Activated CD4-positive, alpha-beta T cell treated with anti-CD3 and anti-CD28 coated beads for 4 hours (primary cell): ENCODE data around the gene AGPAT2.

Source experiments
- DNase-seq, 2 donors: peaks; one replicate each; pipeline ENCODE4 v3.0.0-alpha.2; 2020

The AGPAT2 gene

GRCh38 chr9:136686794-136687711 is at the start of gene AGPAT2:
Gene AGPAT2 (minus strand): TSS chr9:136687457. CDS start chr9:136687357, 100 bp downstream.
- peak; percentile 56 to 67 for DNase-seq

- DNase-seq = no peak
These were observed 48.7 kb upstream of the AGPAT2 start for GRCh38 chr9:136735812-136736480.

- DNase-seq = no peak
These were observed 47.7 kb upstream of the AGPAT2 start for GRCh38 chr9:136734837-136735496.

GRCh38 chr9:136733611-136734010 is 46.4 kb upstream of the AGPAT2 start:
- no peak for DNase-seq

- no peak for DNase-seq
These were observed 45.4 kb upstream of the AGPAT2 start for GRCh38 chr9:136732444-136733178.

- no peak for DNase-seq
These were observed 42.7 kb upstream of the AGPAT2 start for GRCh38 chr9:136729926-136730325.

- DNase-seq = no peak
These were observed 41.9 kb upstream of the AGPAT2 start for GRCh38 chr9:136729144-136729543.

GRCh38 chr9:136728548-136729123 is 41.4 kb upstream of the AGPAT2 start:
- DNase-seq = no peak

GRCh38 chr9:136728080-136728547 is 40.9 kb upstream of the AGPAT2 start:
- peak; percentile 93 to 94 for DNase-seq

GRCh38 chr9:136726631-136727191 is 39.5 kb upstream of the AGPAT2 start:
- DNase-seq = peak in 1 of 2 donors; percentile 32

GRCh38 chr9:136726118-136726517 is 38.9 kb upstream of the AGPAT2 start:
- no peak for DNase-seq

- no peak for DNase-seq
These were observed 38.4 kb upstream of the AGPAT2 start for GRCh38 chr9:136725612-136726011.

GRCh38 chr9:136724772-136725171 is 37.5 kb upstream of the AGPAT2 start:
- no peak for DNase-seq

- no peak for DNase-seq
These were observed 36.7 kb upstream of the AGPAT2 start for GRCh38 chr9:136723989-136724388.

GRCh38 chr9:136723362-136723976 is 36.2 kb upstream of the AGPAT2 start:
- no peak for DNase-seq

- no peak for DNase-seq
These were observed 35.7 kb upstream of the AGPAT2 start for GRCh38 chr9:136722969-136723356.

- no peak for DNase-seq
These were observed 35.1 kb upstream of the AGPAT2 start for GRCh38 chr9:136722093-136722968.

GRCh38 chr9:136721339-136722092 is 34.3 kb upstream of the AGPAT2 start:
- DNase-seq = no peak

- no peak for DNase-seq
These were observed 33.7 kb upstream of the AGPAT2 start for GRCh38 chr9:136720898-136721338.
